AG20443 (cell line): ENCODE data around the gene CMIP.
"Not testable (repeated sequence)": the region's sequence is repeated elsewhere in the genome, so short reads cannot be mapped to it uniquely, and the experiment has no call there.

Source experiments
- DNase-seq: peaks from one replicate; pipeline ENCODE4 v3.0.0; 2012; ENCODE audit warnings: low spot score, mixed read lengths

The CMIP gene

GRCh38 chr16:81568749-81569087 lies 124.1 kb downstream of the CMIP start:
- no peak for DNase-seq

DNA sequence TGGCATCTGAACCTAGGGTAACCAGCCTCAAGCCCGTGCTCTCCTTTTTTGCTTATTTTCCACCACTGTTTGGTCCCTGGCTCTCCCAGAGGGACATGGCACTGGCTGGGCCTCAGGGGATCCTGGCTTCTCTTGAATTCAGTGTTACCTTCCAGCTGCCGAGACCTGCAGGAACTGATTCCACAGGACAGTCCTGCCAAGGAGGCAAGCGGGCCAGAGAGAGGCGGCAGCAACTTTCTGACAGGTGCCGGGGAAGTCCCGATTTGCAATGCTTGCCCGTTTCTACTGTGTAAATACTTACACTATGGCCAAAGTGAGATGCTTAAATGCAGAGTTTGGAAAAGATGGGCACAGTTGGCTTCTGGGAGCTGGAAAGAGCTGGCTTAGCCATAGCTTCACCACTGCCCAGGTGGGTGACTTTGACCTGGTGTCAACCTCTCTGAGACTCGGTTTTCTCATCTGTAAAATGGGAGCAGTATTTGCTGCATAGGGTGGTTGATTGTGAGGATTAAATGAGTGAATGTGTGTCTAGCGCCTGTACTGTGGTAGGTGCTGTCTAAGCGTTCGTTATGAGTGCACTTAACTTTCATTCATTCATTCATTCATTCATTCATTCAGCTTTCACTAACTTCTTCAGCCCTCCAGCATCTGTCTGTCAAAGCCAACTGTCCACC lies 124.9 kb downstream of the CMIP start:
- DNase-seq: no peak

DNA sequence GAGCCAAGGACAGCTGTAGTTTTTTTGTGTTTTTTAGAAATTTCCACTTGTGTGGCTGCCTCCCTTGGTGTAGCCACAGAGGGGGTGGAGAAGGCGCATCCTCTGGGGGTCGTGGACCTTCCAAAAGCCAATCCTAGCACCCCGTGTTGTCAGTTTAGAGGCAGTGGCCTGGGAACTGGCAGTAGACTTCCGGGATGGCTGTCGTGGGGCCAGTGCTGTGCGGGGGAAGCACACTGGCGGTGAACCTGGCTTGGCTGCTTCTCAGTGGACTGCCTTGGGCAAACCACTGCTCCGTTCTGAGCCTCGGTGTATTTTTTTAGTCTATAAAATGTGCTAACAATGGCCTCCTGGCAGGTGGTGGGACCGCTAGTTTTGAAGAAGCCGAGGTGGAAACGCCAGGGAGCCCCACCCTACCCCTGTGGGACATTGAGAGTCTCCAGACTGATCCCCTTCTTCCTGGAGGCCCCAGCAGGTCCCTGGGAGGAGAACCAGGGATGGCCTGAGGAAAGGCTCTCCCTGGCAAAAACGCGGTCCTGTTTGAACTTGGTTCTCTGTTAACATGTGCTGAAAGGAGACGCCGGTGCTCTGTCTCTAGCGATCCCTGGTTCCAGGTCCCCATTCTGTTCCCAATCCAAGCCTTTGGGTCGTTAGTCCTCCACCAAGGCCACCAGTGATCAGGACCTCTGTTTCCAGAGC lies 125.7 kb downstream of the CMIP start:
- no peak for DNase-seq

GRCh38 chr16:81571175-81571574 lies 126.6 kb downstream of the CMIP start:
- no peak for DNase-seq

- DNase-seq: no peak
These were observed 127.2 kb downstream of the CMIP start for GRCh38 chr16:81571592-81572385.

DNA sequence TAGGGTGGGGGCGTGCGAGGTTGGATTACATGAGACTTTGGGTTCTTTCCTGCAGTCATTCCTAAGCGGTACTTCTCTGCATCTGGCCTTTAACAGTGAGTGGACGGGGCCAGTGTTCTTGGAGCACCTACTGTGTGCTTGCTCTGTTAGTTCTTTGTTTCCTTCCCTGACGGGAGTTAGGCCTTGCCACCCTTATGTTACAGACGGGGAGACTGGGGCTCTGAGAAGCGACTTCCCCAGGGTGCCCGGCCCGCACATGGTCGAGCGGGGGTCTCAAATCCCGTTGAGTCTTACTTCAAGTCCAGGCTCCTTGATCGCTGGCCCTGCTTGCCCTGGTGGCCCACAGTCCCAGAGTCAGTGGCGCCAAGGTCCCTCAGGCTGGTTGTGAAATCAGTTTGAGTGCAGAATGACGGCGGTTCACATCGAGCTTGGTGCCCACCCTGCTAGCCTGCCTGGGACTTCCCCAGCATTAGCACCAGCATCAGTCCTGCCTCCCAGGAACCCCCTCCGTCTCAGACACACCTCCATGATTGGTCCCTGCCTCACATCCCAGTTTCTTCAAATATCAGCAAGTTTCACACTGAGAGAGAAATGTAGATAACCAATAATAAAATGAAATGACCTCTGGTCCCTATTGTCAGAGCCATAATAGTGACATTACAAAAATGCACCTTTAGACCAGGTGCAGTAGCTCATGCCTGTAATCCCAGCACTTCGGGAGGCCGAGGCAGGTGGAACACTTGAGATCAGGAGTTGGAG lies 128.0 kb downstream of the CMIP start:
- DNase-seq: no peak

DNA sequence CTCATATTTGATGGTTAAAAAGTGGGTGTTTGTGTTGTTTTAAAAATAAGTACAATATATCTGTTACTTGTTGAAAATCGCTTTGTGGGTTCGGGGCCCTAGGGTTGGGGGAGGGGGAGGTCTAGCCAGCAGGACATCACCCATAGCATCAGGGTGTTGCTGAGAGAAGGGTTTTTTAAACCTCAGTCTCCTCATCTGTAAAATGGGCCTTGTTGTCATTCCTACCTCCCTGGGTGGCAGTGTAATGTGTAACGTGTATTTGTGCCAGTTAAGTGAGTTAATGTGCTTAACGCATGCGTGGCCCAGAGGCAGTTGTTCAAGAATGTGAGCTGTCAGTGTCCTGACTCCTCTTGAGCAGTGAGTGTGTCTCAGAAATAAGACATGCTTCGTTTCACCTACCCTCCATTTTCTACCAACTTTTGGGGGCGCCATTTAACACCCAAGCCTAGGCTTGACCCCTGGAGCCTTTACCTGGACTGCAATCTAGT lies 129.0 kb downstream of the CMIP start:
- DNase-seq: no peak

DNA sequence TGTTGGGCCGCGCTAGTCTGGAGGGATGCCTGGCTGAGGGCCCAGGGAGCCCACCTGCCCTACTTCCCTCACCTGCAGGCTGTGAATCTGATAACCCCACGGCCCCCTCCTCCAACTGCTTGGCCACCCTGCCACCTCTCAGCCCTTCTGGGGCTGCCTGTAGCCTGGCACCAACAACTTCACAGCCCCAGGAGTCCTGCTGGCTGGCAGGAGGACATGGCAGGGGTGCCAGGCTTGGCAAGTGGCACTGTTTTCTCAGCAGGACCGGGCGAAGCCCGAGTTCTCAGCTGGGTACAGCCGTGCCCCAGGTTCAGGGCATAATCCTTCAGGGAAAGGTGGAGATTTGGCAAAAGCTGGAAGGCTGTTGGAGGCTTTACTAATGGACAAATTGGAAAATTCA lies 129.6 kb downstream of the CMIP start:
- DNase-seq: no peak

- no peak for DNase-seq
These were observed 130.7 kb downstream of the CMIP start for GRCh38 chr16:81575307-81575706.

- DNase-seq: no peak
These were observed 131.2 kb downstream of the CMIP start for GRCh38 chr16:81575834-81576233.

GRCh38 chr16:81576696-81577095 lies 132.1 kb downstream of the CMIP start:
- DNase-seq: no peak

GRCh38 chr16:81577272-81577671 lies 132.7 kb downstream of the CMIP start:
- DNase-seq: not testable (repeated sequence)

DNA sequence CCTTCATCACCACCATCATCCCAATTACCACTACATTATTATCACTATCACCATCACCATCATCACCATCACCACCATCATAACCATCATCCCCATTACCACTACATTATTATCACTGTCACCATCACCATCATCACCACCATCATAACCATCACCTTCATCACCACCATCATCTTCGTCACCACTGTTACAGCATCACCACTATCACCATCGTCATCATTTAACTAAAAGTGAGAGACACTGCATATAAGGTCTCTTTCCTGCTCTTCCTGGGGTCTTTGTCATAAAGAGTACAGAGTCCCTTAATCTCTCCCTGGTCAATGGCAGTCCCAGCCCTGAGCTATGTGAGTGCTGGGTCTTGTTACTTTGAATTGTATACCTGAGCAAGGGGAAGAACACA lies 133.5 kb downstream of the CMIP start:
- DNase-seq: no peak

DNA sequence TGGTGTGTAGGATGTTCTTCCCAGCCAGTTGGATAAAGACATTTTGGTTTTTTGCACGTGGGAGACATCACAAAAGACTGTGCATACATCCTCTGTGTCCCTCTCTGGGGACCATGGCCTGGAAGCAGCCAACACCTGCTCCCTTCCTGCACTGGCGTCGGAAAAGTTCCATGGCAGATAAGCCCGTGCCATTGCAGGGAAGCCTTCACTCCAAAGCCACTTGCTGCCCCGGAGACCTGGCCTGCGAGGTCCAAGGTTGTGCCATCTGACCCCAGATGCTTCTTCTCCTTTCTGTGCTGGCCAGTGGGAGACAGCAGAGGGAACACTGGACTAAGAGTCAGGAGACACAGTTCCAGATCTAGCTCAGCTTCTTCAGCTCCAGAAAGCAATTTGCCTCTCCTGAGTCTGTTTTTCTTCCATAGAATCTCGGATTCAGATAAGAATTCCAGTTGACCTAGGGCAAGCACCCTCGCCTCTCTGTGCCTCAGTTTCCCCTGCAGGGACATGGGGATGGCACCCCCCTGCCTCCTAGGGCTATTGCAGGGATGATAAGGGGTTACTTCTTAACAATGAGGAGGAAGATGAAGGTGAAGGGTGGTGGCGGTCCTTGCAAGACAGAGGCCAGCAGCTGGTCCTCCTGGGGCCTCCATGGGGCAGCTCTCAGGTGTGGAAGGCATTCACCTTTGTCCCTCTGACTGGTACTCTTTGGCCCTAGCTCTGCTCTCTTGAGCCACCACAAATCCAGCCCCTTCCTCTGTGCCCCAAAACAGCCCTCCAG lies 134.2 kb downstream of the CMIP start:
- DNase-seq: no peak

DNA sequence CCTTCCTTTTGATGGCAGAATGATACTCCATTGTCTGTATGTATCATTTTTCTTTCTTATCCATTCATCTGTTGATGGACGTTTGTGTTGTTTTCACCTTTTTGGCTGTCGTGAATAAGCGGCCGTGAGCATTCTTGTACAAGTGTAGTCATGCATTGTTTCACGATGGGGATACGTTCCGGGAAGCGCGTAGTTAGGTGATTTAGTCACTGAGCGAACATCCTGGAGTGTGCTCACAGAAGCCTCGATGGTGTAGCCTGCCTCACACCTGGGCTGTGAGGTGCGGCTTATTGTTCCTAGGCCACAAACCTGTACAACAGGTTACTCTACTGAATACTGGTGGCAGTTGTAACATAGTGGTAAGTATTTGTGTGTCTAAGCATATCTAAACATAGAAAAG lies 136.5 kb downstream of the CMIP start:
- DNase-seq: no peak

- DNase-seq: peak; percentile 56
These were observed 138.2 kb downstream of the CMIP start for GRCh38 chr16:81582655-81583441.

DNA sequence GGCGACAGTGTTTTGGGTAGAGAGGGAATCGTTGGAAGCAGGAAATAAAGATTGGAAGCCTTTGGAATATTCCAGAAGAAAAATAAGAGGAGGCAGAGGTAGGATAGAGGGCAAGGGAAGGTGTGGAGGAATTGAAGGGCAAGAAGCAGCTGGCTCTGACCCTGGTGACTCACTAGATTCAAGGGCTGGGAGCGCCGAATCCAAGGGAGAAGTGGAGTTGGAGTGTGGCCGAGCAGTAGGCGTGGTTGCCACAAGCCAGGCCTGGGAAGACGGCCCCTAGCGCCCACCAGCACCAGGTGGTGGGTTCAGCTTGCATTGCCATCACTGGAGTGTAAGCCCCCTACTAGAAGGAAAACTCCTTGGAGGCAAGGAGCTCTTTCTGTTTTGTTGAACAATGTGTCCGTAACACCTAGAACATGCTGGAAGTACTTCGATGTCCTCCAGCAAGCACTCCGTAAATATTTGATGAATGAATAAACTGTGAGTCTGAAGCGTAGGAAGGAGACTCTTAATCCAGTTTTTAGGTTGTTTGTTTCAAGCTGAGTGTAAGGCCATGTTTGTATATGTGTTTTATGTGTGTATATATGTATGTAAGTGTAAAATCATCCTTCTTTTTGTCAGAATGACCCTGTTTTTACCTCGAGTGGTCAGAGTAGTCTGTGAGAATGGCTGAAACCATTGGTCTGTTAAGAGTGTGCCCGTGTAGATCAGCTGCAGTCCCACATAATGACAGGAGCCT lies 139.5 kb downstream of the CMIP start:
- peak; percentile 87 for DNase-seq

DNA sequence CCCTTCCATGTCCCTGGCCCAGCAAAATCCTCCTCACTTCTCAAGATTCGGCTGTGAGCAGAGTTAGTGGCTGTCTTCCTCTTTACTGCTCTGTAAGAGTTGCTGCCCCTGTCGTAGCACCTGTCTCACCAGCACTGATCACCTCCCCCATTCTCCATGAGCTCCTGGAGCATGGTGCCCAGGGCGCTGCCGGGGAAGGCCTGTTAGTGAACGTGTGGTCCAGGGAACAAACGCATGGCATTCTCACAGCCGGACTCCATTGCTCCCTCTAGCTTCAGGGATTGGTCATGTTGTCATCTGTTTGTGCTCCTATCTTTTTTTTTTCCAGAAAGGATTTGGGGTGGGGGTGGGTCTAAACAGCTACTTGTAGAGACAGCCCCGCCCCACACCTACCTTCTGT lies 141.2 kb downstream of the CMIP start:
- no peak for DNase-seq

GRCh38 chr16:81586417-81586816 lies 141.8 kb downstream of the CMIP start:
- no peak for DNase-seq
